ENCODE data around the gene IRF3.

- TF ChIP-seq CTCF (IDR thresholded peaks at IDR 0.05) (no peak), POLR2A (IDR thresholded peaks at IDR 0.05) (no peak)
Observed at GRCh38 chr19:49643466-49643865, 22.2 kb downstream of the IRF3 start.
